ENCODE results near the gene PALD1. TPM values are rescaled to one million over a fixed set of nuclear protein-coding genes. Genes with fewer than 3 reads are reported as not detected.

PALD1 gene
- total and polyA plus RNA-seq, 9 of the 15 experiments (the other 6 are each of a cell fraction or from before 2014, with no cell fraction given), result 0.03 to 0.29 (median 0.09) TPM; not detected in 2

DNA sequence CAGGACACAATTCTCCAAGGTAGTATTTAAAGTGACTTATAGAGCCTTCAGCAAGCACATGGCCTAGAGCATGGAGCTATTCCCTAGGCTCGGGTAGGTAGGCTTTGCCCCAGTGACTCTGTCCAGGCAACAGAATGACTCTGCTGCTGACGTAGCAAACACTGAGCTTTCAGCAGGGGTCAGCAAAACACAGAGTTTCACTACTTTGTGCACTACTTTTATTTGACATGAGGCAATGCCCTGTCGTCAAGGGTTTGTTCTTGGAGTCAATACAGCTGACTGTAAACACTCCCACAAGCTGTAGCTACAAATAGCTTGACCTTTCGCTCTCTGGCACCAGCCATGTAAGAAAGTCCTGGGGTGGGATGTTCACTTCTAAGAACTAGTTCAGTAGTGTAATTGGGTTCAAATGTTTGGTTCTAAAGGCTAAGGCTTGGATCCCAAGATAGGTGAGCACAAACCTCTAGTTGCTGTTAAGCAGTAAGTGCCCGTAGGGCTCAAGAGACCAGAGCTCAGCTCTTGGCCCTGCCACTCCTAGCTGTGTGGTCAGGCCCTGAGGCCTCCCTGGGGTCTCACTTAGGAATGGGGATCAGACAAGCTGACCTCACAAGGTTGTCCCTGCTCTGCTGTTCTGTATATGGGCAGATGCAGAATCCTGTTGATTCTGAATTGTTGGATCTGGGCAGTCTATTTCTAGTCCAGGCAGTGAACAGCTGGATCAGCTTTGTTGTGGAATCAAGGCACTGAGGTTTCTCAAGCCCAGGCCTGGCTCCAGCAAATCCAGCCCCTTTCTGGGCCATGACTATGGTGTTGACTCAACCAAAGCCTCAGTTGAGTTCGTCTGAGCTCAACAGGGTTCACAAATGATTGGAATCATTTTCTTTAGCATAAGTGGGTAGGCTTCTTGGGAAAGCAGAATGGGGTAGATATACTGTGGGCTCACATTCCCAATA lies 47.8 kb upstream of the PALD1 start (continued):
- peak; percentile 42; the same call in 1 of the 2 replicates for TF ChIP-seq MAFK (IDR thresholded peaks at IDR 0.05; ENCODE audit: low read length)
- no peak for TF ChIP-seq DACH1 (IDR thresholded peaks at IDR 0.05; ENCODE audit: partially characterized antibody)
- TF ChIP-seq RBM25 (IDR thresholded peaks at IDR 0.05; ENCODE audit: low read depth, low read length, severe bottlenecking), result no peak
- no peak for TF ChIP-seq TCFL5 (CRISPR knock-in tag; conservative IDR thresholded peaks at IDR 0.05)
- no peak for TF ChIP-seq ZC3H11A (IDR thresholded peaks at IDR 0.05; ENCODE audit: low read depth, low read length)
- TF ChIP-seq DNMT1 (IDR thresholded peaks at IDR 0.05), result no peak
- TF ChIP-seq SMAD4 (CRISPR knock-in tag; conservative IDR thresholded peaks at IDR 0.05), result no peak
- no peak for TF ChIP-seq NFYB (IDR thresholded peaks at IDR 0.05; ENCODE audit: extremely low read depth, insufficient read length)
- no peak for TF ChIP-seq ZNF146 (CRISPR knock-in tag; IDR thresholded peaks at IDR 0.05; ENCODE audit: unreplicated experiment)
- TF ChIP-seq, protein P1, sequence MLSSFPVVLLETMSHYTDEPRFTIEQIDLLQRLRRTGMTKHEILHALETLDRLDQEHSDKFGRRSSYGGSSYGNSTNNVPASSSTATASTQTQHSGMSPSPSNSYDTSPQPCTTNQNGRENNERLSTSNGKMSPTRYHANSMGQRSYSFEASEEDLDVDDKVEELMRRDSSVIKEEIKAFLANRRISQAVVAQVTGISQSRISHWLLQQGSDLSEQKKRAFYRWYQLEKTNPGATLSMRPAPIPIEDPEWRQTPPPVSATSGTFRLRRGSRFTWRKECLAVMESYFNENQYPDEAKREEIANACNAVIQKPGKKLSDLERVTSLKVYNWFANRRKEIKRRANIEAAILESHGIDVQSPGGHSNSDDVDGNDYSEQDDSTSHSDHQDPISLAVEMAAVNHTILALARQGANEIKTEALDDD (IDR thresholded peaks at IDR 0.05), result no peak
- TF ChIP-seq, protein P2, sequence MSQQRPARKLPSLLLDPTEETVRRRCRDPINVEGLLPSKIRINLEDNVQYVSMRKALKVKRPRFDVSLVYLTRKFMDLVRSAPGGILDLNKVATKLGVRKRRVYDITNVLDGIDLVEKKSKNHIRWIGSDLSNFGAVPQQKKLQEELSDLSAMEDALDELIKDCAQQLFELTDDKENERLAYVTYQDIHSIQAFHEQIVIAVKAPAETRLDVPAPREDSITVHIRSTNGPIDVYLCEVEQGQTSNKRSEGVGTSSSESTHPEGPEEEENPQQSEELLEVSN (IDR thresholded peaks at IDR 0.05; ENCODE audit: borderline replicate concordance in 1 of 2, extremely low read depth in 1 of 2, insufficient read depth in 1 of 2, insufficient read length in 1 of 2, low read depth in 1 of 2, low read length in 1 of 2, poor library complexity in 1 of 2, severe bottlenecking in 1 of 2), result no peak
- no peak for TF ChIP-seq RBFOX2 (IDR thresholded peaks at IDR 0.05; ENCODE audit: low read depth, low read length)
- no peak for TF ChIP-seq ZNF143 (CRISPR knock-in tag; IDR thresholded peaks at IDR 0.05)
- no peak for TF ChIP-seq FOXM1 (IDR thresholded peaks at IDR 0.05; ENCODE audit: low read depth)
- TF ChIP-seq FOXM1 (CRISPR knock-in tag; IDR thresholded peaks at IDR 0.05; ENCODE audit: low read depth), result no peak
- TF ChIP-seq, protein P3, sequence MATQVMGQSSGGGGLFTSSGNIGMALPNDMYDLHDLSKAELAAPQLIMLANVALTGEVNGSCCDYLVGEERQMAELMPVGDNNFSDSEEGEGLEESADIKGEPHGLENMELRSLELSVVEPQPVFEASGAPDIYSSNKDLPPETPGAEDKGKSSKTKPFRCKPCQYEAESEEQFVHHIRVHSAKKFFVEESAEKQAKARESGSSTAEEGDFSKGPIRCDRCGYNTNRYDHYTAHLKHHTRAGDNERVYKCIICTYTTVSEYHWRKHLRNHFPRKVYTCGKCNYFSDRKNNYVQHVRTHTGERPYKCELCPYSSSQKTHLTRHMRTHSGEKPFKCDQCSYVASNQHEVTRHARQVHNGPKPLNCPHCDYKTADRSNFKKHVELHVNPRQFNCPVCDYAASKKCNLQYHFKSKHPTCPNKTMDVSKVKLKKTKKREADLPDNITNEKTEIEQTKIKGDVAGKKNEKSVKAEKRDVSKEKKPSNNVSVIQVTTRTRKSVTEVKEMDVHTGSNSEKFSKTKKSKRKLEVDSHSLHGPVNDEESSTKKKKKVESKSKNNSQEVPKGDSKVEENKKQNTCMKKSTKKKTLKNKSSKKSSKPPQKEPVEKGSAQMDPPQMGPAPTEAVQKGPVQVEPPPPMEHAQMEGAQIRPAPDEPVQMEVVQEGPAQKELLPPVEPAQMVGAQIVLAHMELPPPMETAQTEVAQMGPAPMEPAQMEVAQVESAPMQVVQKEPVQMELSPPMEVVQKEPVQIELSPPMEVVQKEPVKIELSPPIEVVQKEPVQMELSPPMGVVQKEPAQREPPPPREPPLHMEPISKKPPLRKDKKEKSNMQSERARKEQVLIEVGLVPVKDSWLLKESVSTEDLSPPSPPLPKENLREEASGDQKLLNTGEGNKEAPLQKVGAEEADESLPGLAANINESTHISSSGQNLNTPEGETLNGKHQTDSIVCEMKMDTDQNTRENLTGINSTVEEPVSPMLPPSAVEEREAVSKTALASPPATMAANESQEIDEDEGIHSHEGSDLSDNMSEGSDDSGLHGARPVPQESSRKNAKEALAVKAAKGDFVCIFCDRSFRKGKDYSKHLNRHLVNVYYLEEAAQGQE (IDR thresholded peaks at IDR 0.05; ENCODE audit: borderline replicate concordance), result no peak
- TF ChIP-seq, protein P3 (CRISPR knock-in tag; IDR thresholded peaks at IDR 0.05; ENCODE audit: low read depth), result no peak
- no peak for TF ChIP-seq DIDO1 (tag; IDR thresholded peaks at IDR 0.05; ENCODE audit: low read depth)
